Erythroblast (primary cell): ENCODE results near the gene SF3B1.

Experiments used
- GATA1 ChIP-seq: IDR thresholded peaks from 2 replicates; pipeline ENCODE4 v1.6.1; 2011; ENCODE audit warnings: low read depth, mild to moderate bottlenecking, control low read depth, low read length, moderate library complexity
- POLR2A ChIP-seq: IDR thresholded peaks from 2 replicates; pipeline ENCODE4 v1.6.1; 2011; ENCODE audit warnings: mild to moderate bottlenecking, low read length

GRCh38 chr2:197359859-197360258 lies 75.0 kb downstream of the SF3B1 start:
- TF ChIP-seq POLR2A (no peak), GATA1 (no peak)
